HCT116 (cell line): ENCODE data around the gene FAM171A1. TPM values are rescaled to one million over a fixed set of nuclear protein-coding genes. Genes with fewer than 3 reads are reported as not detected.

Experiments used
- ATAC-seq: fragments of 200-7000 bp; cut with Tn5 transposase; 2 replicates; pipeline ENCODE4 v1.9.1; 2020; ENCODE audit warnings: mild to moderate bottlenecking, moderate library complexity
- BruUV-seq: library from RNA; stranded (reverse); fragments of 400-500 nt; replicated peaks from 2 replicates; lab custom pipeline; 2021; lab: Mats Ljungman, UMichigan
- CTCF ChIA-PET: fragments of 300-600 bp; sonication (Branson Sonifier 250); formaldehyde crosslinking; loops from one replicate; lab custom pipeline; 2021; ENCODE audit warnings: antibody characterized with exemption; lab: Charles Lee
- POLR2A ChIA-PET: fragments of 300-600, 350-600 bp; sonication (Branson Sonifier 250); formaldehyde crosslinking; loops from one replicate; lab custom pipeline; 2021; ENCODE audit warnings: antibody characterized with exemption; lab: Charles Lee
- RAD21 ChIA-PET, 2 experiments: fragments of 300-600 bp; sonication (Branson Sonifier 250); formaldehyde crosslinking; loops; one replicate each; lab custom pipeline; 2023; ENCODE audit warnings: low total read pairs in 2 of 2; ENCODE audit not compliant: uncharacterized antibody in 2 of 2, unreplicated experiment in 2 of 2, low non-redundant PET in 1 of 2; lab: Charles Lee
- DNase-seq: peaks from one replicate; pipeline ENCODE4 v3.0.0-alpha.2; 2010; ENCODE audit warnings: low read depth, low spot score
- H2AFZ ChIP-seq: fragments of 200-600 bp; shearing (Covaris generic), sonication (generic); 2 replicates; pipeline ENCODE4 v1.6.1; 2017; ENCODE audit warnings: low read depth, mixed run types, mixed read lengths, antibody characterized with exemption, low read length; ENCODE audit not compliant: poor library complexity, severe bottlenecking
- H3K27ac ChIP-seq: 2 replicates; pipeline ENCODE4 v1.5.1; 2012; ENCODE audit warnings: low read depth, low read length
- H3K27me3 ChIP-seq: fragments of 200-600 bp; sonication (generic); 2 replicates; pipeline ENCODE4 v1.6.1; 2016; ENCODE audit warnings: mixed run types, low read length, mixed read lengths; ENCODE audit not compliant: insufficient read depth
- H3K36me3 ChIP-seq, 2 experiments: fragments of 200-500 bp in 1 of 2; fragments of 200-600 bp in 1 of 2; sonication (Bioruptor generic) in 1 of 2; sonication (generic) in 1 of 2; 2 replicates each; pipeline versions ENCODE4 v1.5.1 to v1.6.1; 2014 to 2016; ENCODE audit warnings: low read length in 2 of 2, inconsistent platforms in 1 of 2, mixed read lengths in 1 of 2, mixed run types in 1 of 2; ENCODE audit not compliant: insufficient read depth in 2 of 2, control insufficient read depth in 1 of 2
- H3K4me1 ChIP-seq, 2 experiments: fragments of 200-600 bp in 1 of 2; sonication (generic) in 1 of 2; 2 replicates each; pipeline versions ENCODE4 v1.5.1 to v1.6.1; 2012 to 2017; ENCODE audit warnings: low read length in 2 of 2, inconsistent platforms in 1 of 2, mild to moderate bottlenecking in 1 of 2, mixed read lengths in 1 of 2, mixed run types in 1 of 2, moderate library complexity in 1 of 2; ENCODE audit not compliant: insufficient read depth in 2 of 2, control insufficient read depth in 1 of 2
- H3K4me2 ChIP-seq: fragments of 200-600 bp; sonication (generic); 2 replicates; pipeline ENCODE4 v1.6.1; 2017; ENCODE audit warnings: mixed run types, low read length, mixed read lengths
- H3K4me3 ChIP-seq, 2 experiments: fragments of 200-600 bp in 1 of 2; sonication (generic) in 1 of 2; replicated peaks in 1 of 2; 2 replicates each; pipeline ENCODE4 v1.5.1; 2011 to 2016; ENCODE audit warnings: low read length in 2 of 2, control low read depth in 1 of 2, low read depth in 1 of 2, mild to moderate bottlenecking in 1 of 2, mixed read lengths in 1 of 2, mixed run types in 1 of 2
- H3K79me2 ChIP-seq: fragments of 200-600 bp; sonication (generic); 2 replicates; pipeline ENCODE4 v1.6.1; 2017; ENCODE audit warnings: mild to moderate bottlenecking, mixed run types, low read length, moderate library complexity, mixed read lengths; ENCODE audit not compliant: insufficient read depth
- H3K9ac ChIP-seq: fragments of 200-600 bp; sonication (generic); 2 replicates; pipeline ENCODE4 v1.6.1; 2016; ENCODE audit warnings: low read length, mixed read lengths
- H3K9me2 ChIP-seq: fragments of 200-600 bp; sonication (generic), shearing (Covaris generic); 2 replicates; pipeline ENCODE4 v1.6.1; 2017; ENCODE audit warnings: mixed run types, mild to moderate bottlenecking, moderate library complexity; ENCODE audit not compliant: insufficient read depth
- H3K9me3 ChIP-seq, 2 experiments: fragments of 200-500 bp in 1 of 2; fragments of 200-600 bp in 1 of 2; sonication (Bioruptor generic) in 1 of 2; sonication (generic) in 1 of 2; 2 replicates each; pipeline ENCODE4 v1.6.1; 2014 to 2017; ENCODE audit warnings: low read length in 2 of 2, mixed read lengths in 2 of 2, inconsistent platforms in 1 of 2, low read depth in 1 of 2, mild to moderate bottlenecking in 1 of 2, mixed run types in 1 of 2, moderate library complexity in 1 of 2; ENCODE audit not compliant: control insufficient read depth in 1 of 2, insufficient read depth in 1 of 2
- H4K20me1 ChIP-seq: fragments of 200-600 bp; sonication (generic), shearing (Covaris generic); 2 replicates; pipeline ENCODE4 v1.6.1; 2017; ENCODE audit warnings: mixed run types, mild to moderate bottlenecking, moderate library complexity; ENCODE audit not compliant: insufficient read depth
- EGR1 ChIP-seq: IDR thresholded peaks from 2 replicates; pipeline ENCODE4 v1.6.1; 2012; ENCODE audit warnings: low read depth
- ELF1 ChIP-seq: IDR thresholded peaks from 2 replicates; pipeline ENCODE4 v1.6.1; 2012; ENCODE audit warnings: low read depth, borderline replicate concordance
- FOSL1 ChIP-seq: IDR thresholded peaks from 2 replicates; pipeline ENCODE4 v1.6.1; 2012; ENCODE audit warnings: low read depth
- JUND ChIP-seq: IDR thresholded peaks from 2 replicates; pipeline ENCODE4 v1.6.1; 2012
- POLR2A ChIP-seq: IDR thresholded peaks from 2 replicates; pipeline ENCODE4 v1.7.0; 2011; ENCODE audit warnings: borderline replicate concordance; ENCODE audit not compliant: insufficient read depth, insufficient read length; ENCODE audit errors: extremely low read depth
- POLR2AphosphoS5 ChIP-seq: IDR thresholded peaks from 2 replicates; pipeline ENCODE4 v1.6.1; 2011; ENCODE audit warnings: mild to moderate bottlenecking, low read depth, low read length, moderate library complexity
- RAD21 ChIP-seq: IDR thresholded peaks from 2 replicates; pipeline ENCODE4 v1.6.1; 2012; ENCODE audit warnings: low read depth, mild to moderate bottlenecking
- SIN3A ChIP-seq: IDR thresholded peaks from 2 replicates; pipeline ENCODE4 v1.6.1; 2012; ENCODE audit warnings: low read depth
- intact Hi-C: fragments of 100-400 bp; cut with micrococcal nuclease; formaldehyde crosslinking; loops from 2 replicates; pipeline ENCODE4 v1.10.0; 2022
- total RNA-seq: library from RNA; stranded (reverse); gene quantifications from one replicate; pipeline ENCODE4 v1.2.1, GENCODE V29; 2021; ENCODE audit not compliant: unreplicated experiment
- TF ChIP-seq, protein P1 (sequence below), 3 experiments: fragments of 200-600 bp in 1 of 3; sonication (generic) in 1 of 3; IDR thresholded peaks in 2 of 3; conservative IDR thresholded peaks in 1 of 3; 2 replicates each; pipeline ENCODE4 v1.5.1; 2012 to 2017; ENCODE audit warnings: low read depth in 2 of 3, low read length in 2 of 3, antibody characterized with exemption in 1 of 3, borderline replicate concordance in 1 of 3, control low read depth in 1 of 3, mild to moderate bottlenecking in 1 of 3, mixed read lengths in 1 of 3, mixed run types in 1 of 3, moderate library complexity in 1 of 3; ENCODE audit not compliant: insufficient read depth in 1 of 3
- TF ChIP-seq, protein P2 (sequence below): IDR thresholded peaks from 2 replicates; pipeline ENCODE4 v1.6.1; 2012; ENCODE audit warnings: low read depth
- TF ChIP-seq, protein P3 (sequence below): IDR thresholded peaks from 2 replicates; pipeline ENCODE4 v1.6.1; 2012
- TF ChIP-seq, protein P4 (sequence below): IDR thresholded peaks from 2 replicates; pipeline ENCODE4 v1.6.1; 2011; ENCODE audit warnings: mild to moderate bottlenecking, low read length, moderate library complexity; ENCODE audit not compliant: insufficient replicate concordance; ENCODE audit errors: extremely low read depth

FAM171A1 gene
- total RNA-seq, 1 experiment from 2014 or later, result 32.5 TPM

DNA sequence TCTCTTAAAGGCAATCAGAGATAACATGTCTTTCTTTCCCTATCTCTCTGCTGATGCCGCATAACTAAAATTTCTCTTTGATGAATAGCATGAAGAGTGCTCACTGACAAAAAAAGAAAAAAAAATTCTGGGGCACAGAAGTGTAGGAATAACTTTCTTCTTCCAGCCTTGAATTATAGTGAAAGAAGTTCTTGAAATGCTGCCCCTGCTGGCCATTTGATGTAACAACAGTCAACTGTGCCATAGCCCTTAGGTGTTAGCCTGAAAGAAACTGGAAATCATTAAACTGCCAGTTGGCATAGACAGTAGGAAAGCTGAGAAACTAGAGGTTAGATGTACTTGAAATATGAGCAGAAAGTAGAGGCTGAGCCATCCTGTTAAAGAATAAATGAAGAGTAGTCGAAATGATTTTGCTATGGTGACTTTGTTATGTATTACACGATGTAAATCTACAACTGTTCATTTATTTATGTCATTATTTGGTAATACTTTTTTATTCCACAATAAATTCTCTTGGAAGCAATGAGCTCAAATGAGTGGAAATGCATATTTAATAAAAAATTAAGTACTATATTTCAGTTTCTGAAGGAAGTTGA, 48.3 kb upstream of the FAM171A1 start:
- CTCF ChIA-PET, result interaction anchor here (1.2 kb wide), 3 partner anchors 9 to 12 kb away, joined by 3 to 5 read pairs (median 4); no protein-coding TSS in a partner anchor
- peak; percentile 91 for ATAC-seq
- Histone ChIP-seq H3K9me3 (peaks cover 0 to 3% of the 10 kb centered on the region in 2 experiments; a peak in 1 of 4 replicates), H3K9me2 (no peaks in the 10 kb centered on the region), H4K20me1 (no peaks in the 10 kb centered on the region), H3K4me3 (no peak overlapping the region), H3K27ac (no peak overlapping the region), H2AFZ (peak overlapping the region; percentile 10), H3K4me1 (no peaks in the 10 kb centered on the region), H3K27me3 (no peaks in the 10 kb centered on the region), H3K79me2 (no peaks in the 10 kb centered on the region), H3K9ac (no peak overlapping the region), H3K36me3 (no peaks in the 10 kb centered on the region), H3K4me2 (no peak overlapping the region)
- TF ChIP-seq RAD21, result peak; percentile 27
- TF ChIP-seq ELF1, result no peak
- TF ChIP-seq, protein P1, sequence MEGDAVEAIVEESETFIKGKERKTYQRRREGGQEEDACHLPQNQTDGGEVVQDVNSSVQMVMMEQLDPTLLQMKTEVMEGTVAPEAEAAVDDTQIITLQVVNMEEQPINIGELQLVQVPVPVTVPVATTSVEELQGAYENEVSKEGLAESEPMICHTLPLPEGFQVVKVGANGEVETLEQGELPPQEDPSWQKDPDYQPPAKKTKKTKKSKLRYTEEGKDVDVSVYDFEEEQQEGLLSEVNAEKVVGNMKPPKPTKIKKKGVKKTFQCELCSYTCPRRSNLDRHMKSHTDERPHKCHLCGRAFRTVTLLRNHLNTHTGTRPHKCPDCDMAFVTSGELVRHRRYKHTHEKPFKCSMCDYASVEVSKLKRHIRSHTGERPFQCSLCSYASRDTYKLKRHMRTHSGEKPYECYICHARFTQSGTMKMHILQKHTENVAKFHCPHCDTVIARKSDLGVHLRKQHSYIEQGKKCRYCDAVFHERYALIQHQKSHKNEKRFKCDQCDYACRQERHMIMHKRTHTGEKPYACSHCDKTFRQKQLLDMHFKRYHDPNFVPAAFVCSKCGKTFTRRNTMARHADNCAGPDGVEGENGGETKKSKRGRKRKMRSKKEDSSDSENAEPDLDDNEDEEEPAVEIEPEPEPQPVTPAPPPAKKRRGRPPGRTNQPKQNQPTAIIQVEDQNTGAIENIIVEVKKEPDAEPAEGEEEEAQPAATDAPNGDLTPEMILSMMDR (IDR thresholded peaks at IDR 0.05 in 2 of 3, conservative IDR thresholded peaks at IDR 0.05 in 1 of 3; ENCODE audit: borderline replicate concordance in 1 of 3, insufficient read depth in 1 of 3, low read depth in 2 of 3, low read length in 2 of 3), result peak; percentile 28 to 90 (median 76); a peak in 5 of 6 replicates
- POLR2A ChIA-PET, result no interaction called here
- BruUV-seq, result no TSS peak
- RAD21 ChIA-PET, result no interaction called here
- intact Hi-C loops, result no loop called here
- DNase-seq, result peak; percentile 48

DNA sequence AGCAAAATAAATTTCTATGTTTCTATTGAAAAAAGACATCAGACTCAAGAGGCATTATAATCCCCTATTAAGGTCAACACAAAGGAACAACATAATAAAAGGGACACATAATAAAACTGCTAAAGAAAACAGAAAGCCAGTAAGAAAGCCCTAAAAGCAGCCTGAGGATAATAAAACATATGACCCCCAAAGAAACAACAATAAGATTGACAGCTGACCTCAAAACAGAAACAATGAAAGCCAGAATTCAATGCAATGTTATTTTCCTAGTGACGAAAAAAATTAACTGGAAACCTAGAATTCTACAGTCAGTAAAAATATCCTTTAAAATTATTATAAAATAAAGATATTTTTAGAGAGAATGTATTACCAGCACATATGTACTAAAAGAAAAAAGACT, 44.9 kb upstream of the FAM171A1 start:
- Histone ChIP-seq H2AFZ (no peak overlapping the region), H3K4me1 (no peaks in the 10 kb centered on the region), H3K27ac (no peak overlapping the region), H3K4me2 (no peak overlapping the region), H3K9me2 (no peaks in the 10 kb centered on the region), H3K36me3 (no peaks in the 10 kb centered on the region), H3K27me3 (no peaks in the 10 kb centered on the region), H4K20me1 (no peaks in the 10 kb centered on the region), H3K9me3 (peaks cover 0 to 3% of the 10 kb centered on the region in 2 experiments; a peak in 1 of 4 replicates), H3K4me3 (no peak overlapping the region), H3K9ac (no peak overlapping the region), H3K79me2 (no peaks in the 10 kb centered on the region)
- CTCF ChIA-PET, result no interaction called here
- RAD21 ChIA-PET, result no interaction called here
- no peak for DNase-seq
- POLR2A ChIA-PET, result no interaction called here
- intact Hi-C loops, result no loop called here
- no TSS peak for BruUV-seq
- ATAC-seq, result no peak
- TF ChIP-seq, protein P2, sequence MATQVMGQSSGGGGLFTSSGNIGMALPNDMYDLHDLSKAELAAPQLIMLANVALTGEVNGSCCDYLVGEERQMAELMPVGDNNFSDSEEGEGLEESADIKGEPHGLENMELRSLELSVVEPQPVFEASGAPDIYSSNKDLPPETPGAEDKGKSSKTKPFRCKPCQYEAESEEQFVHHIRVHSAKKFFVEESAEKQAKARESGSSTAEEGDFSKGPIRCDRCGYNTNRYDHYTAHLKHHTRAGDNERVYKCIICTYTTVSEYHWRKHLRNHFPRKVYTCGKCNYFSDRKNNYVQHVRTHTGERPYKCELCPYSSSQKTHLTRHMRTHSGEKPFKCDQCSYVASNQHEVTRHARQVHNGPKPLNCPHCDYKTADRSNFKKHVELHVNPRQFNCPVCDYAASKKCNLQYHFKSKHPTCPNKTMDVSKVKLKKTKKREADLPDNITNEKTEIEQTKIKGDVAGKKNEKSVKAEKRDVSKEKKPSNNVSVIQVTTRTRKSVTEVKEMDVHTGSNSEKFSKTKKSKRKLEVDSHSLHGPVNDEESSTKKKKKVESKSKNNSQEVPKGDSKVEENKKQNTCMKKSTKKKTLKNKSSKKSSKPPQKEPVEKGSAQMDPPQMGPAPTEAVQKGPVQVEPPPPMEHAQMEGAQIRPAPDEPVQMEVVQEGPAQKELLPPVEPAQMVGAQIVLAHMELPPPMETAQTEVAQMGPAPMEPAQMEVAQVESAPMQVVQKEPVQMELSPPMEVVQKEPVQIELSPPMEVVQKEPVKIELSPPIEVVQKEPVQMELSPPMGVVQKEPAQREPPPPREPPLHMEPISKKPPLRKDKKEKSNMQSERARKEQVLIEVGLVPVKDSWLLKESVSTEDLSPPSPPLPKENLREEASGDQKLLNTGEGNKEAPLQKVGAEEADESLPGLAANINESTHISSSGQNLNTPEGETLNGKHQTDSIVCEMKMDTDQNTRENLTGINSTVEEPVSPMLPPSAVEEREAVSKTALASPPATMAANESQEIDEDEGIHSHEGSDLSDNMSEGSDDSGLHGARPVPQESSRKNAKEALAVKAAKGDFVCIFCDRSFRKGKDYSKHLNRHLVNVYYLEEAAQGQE, result no peak
- TF ChIP-seq SIN3A, result no peak
- TF ChIP-seq ELF1, result no peak
- no peak for TF ChIP-seq JUND
- no peak for TF ChIP-seq EGR1
- TF ChIP-seq, protein P3, sequence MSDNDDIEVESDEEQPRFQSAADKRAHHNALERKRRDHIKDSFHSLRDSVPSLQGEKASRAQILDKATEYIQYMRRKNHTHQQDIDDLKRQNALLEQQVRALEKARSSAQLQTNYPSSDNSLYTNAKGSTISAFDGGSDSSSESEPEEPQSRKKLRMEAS, result no peak
- TF ChIP-seq POLR2AphosphoS5, result no peak
- TF ChIP-seq, protein P4, sequence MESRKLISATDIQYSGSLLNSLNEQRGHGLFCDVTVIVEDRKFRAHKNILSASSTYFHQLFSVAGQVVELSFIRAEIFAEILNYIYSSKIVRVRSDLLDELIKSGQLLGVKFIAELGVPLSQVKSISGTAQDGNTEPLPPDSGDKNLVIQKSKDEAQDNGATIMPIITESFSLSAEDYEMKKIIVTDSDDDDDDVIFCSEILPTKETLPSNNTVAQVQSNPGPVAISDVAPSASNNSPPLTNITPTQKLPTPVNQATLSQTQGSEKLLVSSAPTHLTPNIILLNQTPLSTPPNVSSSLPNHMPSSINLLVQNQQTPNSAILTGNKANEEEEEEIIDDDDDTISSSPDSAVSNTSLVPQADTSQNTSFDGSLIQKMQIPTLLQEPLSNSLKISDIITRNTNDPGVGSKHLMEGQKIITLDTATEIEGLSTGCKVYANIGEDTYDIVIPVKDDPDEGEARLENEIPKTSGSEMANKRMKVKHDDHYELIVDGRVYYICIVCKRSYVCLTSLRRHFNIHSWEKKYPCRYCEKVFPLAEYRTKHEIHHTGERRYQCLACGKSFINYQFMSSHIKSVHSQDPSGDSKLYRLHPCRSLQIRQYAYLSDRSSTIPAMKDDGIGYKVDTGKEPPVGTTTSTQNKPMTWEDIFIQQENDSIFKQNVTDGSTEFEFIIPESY, result no peak
- TF ChIP-seq POLR2A, result no peak
- TF ChIP-seq FOSL1, result no peak
